ENCODE results near the gene ADGRG6. TPM values are rescaled to one million over a fixed set of nuclear protein-coding genes. Genes with fewer than 3 reads are reported as not detected.
A peak's percentile ranks its signal among the peaks of the same experiment; 100 is the strongest.

ADGRG6 gene
- total RNA-seq, 2 donors from 2014 or later: 0.74 to 1.5 TPM

- no peaks in the 10 kb centered on the region for H3K36me3 Mint-ChIP-seq (ENCODE audit: insufficient read depth in 2 of 2)
Measured at GRCh38 chr6:142381181-142381580, 79.4 kb downstream of the ADGRG6 start.

DNA sequence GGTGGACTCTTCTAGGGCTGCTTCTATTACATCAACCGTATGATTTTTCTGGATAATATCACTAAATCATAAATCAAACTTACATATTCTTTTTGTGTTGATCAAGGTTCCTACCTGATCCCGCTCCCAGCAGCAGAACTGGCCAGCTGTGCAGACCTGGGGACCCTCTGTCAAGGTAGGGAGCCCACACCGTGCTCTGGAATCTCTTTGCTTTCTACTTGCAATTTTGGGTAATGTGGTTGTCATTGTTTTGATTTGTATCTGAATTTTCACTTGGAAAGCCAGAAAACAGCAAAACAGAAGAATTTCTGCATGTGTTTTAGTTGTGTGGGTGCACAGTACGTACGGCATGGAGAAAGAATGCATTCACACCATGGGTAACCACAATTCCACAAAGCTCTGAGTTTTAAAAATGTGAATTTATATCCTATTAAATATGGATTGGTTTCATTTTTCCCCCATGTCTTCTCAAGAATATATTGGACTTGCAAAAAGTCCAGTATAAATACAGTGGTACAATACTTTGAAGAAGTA, 80.1 kb downstream of the ADGRG6 start:
- H3K4me1 Mint-ChIP-seq (ENCODE audit: low read depth): no peaks in the 10 kb centered on the region
- no peaks in the 10 kb centered on the region for H3K9me3 Mint-ChIP-seq
- H3K36me3 Mint-ChIP-seq (ENCODE audit: insufficient read depth in 2 of 2): no peaks in the 10 kb centered on the region
- no peak overlapping the region for H3K4me3 Mint-ChIP-seq
- H3K27me3 Mint-ChIP-seq (ENCODE audit: low read depth): no peaks in the 10 kb centered on the region
- DNase-seq: no peak
- ATAC-seq (replicated peaks in 1 of 2): no peak
- H3K27ac Mint-ChIP-seq: no peak overlapping the region

More at GRCh38 chr6:142381181-142381580, 79.4 kb downstream of the ADGRG6 start:
- DNase-seq (no peak), ATAC-seq (replicated peaks in 1 of 2) (no peak)
- H3K4me3 Mint-ChIP-seq: no peak overlapping the region
- no peaks in the 10 kb centered on the region for H3K9me3 Mint-ChIP-seq
- no peak overlapping the region for H3K27ac Mint-ChIP-seq
- H3K27me3 Mint-ChIP-seq (ENCODE audit: low read depth): no peaks in the 10 kb centered on the region
- H3K4me1 Mint-ChIP-seq (ENCODE audit: low read depth): no peaks in the 10 kb centered on the region

DNA sequence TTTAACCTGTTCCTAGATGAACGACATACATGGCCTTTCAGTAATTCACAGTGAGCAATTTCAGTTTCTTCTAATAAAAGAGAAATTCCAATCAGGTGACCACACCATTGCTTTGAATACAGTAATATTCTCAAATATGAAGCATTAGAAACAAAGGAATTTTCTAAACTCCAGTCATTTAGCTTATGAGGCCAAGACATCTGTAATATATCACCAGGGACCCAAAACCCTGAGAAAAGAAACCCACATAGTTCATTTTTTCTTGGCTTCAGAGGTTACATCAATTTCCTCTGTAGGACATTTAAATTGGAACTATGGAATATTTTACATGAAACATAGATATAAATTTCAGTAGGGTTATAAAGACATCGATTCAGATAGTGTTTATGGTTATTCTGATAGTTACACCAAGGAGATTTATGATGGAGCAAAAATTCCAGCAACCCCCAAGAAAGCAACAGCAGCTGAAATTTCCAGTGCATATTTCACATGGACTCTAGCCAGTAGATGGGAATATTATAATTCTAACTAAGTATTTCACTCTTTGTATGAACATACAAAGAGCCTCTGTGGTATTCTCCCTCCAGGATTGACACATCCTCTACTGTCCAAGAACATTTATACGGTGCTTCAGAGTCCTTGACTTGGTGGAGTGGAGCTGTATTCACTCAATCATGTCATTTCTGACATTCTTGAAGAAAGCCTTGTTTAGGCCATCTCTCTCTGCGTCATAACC, 82.9 kb downstream of the ADGRG6 start:
- no peak overlapping the region for H3K27ac Mint-ChIP-seq
- H3K4me1 Mint-ChIP-seq (ENCODE audit: low read depth): no peaks in the 10 kb centered on the region
- no peaks in the 10 kb centered on the region for H3K27me3 Mint-ChIP-seq (ENCODE audit: low read depth)
- ATAC-seq (replicated peaks in 1 of 2): no peak
- H3K36me3 Mint-ChIP-seq (ENCODE audit: insufficient read depth in 2 of 2): no peaks in the 10 kb centered on the region
- no peak overlapping the region for H3K4me3 Mint-ChIP-seq
- no peaks in the 10 kb centered on the region for H3K9me3 Mint-ChIP-seq
- DNase-seq: no peak

DNA sequence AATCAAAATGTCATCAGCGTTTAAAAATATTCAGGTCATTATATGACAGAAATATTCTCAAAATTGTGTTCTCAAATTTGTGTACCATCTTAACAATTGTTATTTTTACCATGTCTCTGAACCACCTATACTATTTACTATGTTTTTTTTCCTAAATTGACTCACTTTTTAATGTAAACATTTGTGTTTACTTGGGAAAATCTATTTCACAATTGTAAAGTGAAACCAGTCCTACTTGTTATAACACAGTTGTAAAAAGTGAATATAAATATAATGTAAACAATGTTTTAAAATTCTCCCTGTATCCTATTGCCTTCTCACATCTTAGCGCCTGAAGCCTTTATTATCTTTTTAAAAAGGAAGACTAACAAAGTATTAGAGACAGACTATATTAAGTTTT, 83.5 kb downstream of the ADGRG6 start:
- H3K9me3 Mint-ChIP-seq: no peaks in the 10 kb centered on the region
- no peak overlapping the region for H3K4me3 Mint-ChIP-seq
- H3K36me3 Mint-ChIP-seq (ENCODE audit: insufficient read depth in 2 of 2): no peaks in the 10 kb centered on the region
- H3K27me3 Mint-ChIP-seq (ENCODE audit: low read depth): no peaks in the 10 kb centered on the region
- DNase-seq: no peak
- no peaks in the 10 kb centered on the region for H3K4me1 Mint-ChIP-seq (ENCODE audit: low read depth)
- no peak for ATAC-seq (replicated peaks in 1 of 2)
- H3K27ac Mint-ChIP-seq: no peak overlapping the region

- ATAC-seq (replicated peaks in 1 of 2) (no peak), DNase-seq (no peak)
- Mint-ChIP-seq H3K4me1 (ENCODE audit: low read depth) (no peaks in the 10 kb centered on the region), H3K27ac (no peak overlapping the region), H3K9me3 (no peaks in the 10 kb centered on the region), H3K36me3 (ENCODE audit: insufficient read depth in 2 of 2) (no peaks in the 10 kb centered on the region), H3K4me3 (no peak overlapping the region), H3K27me3 (ENCODE audit: low read depth) (no peaks in the 10 kb centered on the region)
Measured at GRCh38 chr6:142386657-142387056, 84.8 kb downstream of the ADGRG6 start.

GRCh38 chr6:142387997-142388815, 86.4 kb downstream of the ADGRG6 start:
- no peak for ATAC-seq (replicated peaks in 1 of 2)
- no peak overlapping the region for H3K4me3 Mint-ChIP-seq
- H3K36me3 Mint-ChIP-seq (ENCODE audit: insufficient read depth in 2 of 2): no peaks in the 10 kb centered on the region
- H3K27ac Mint-ChIP-seq: no peak overlapping the region
- H3K4me1 Mint-ChIP-seq (ENCODE audit: low read depth): no peaks in the 10 kb centered on the region
- DNase-seq: no peak
- H3K9me3 Mint-ChIP-seq: no peaks in the 10 kb centered on the region
- no peaks in the 10 kb centered on the region for H3K27me3 Mint-ChIP-seq (ENCODE audit: low read depth)

DNA sequence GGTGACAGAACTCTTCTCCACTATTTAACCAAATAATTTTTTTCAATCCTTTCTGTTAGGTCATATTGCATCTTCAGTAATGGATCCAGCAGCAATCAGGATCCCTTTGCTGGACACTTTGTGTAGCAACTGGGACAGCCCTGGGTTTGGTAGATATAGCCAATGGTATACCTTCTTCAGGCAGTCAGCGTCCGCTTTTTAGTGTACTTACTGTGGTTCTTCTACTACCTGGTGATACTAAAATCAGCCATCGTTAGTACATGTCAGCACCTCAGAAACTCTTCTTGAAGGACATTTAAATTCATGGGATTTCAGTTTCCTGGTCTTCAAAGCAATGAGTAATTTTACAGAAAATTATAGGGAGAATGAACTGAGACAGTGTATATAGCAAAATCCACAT, 93.5 kb downstream of the ADGRG6 start:
- peak; percentile 55 to 59 for ATAC-seq (replicated peaks in 1 of 2)
- no peaks in the 10 kb centered on the region for H3K9me3 Mint-ChIP-seq
- peak overlapping the region; percentile 31 to 49 for H3K4me3 Mint-ChIP-seq
- no peaks in the 10 kb centered on the region for H3K36me3 Mint-ChIP-seq (ENCODE audit: insufficient read depth in 2 of 2)
- no peak for DNase-seq
- H3K27ac Mint-ChIP-seq: peak overlapping the region; percentile 13
- peaks cover 25% of the 10 kb centered on the region for H3K27me3 Mint-ChIP-seq (ENCODE audit: low read depth)
- peaks cover 24% of the 10 kb centered on the region for H3K4me1 Mint-ChIP-seq (ENCODE audit: low read depth)

DNA sequence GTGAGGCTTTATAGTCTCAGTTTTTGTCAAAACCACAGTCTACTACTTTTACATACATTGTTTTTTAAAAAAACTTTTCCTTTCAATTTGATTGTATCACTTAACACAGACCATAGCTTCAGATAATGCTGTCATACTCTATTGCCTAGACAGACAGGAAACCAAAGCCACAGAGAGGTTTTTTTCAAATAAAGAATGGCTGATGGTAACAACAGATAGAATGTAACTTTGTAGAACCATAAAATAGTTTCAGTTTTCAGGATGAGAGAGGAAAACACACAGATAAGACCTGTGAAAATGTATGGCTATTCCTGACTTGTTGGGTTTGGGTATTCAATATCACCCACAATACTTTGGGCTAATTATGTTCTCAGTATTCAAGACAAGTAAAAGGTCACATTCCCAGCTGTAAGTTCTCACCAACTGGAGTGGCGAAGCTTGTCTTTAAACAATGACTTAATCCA, 94.0 kb downstream of the ADGRG6 start:
- ATAC-seq (replicated peaks in 1 of 2) (peak; percentile 98), DNase-seq (peak in 1 of 2 donors; percentile 13)
- no peaks in the 10 kb centered on the region for H3K36me3 Mint-ChIP-seq (ENCODE audit: insufficient read depth in 2 of 2)
- H3K27me3 Mint-ChIP-seq (ENCODE audit: low read depth): peaks cover 30% of the 10 kb centered on the region
- peak overlapping the region in 1 of 2 donors; percentile 49 for H3K4me3 Mint-ChIP-seq
- H3K4me1 Mint-ChIP-seq (ENCODE audit: low read depth): peaks cover 28% of the 10 kb centered on the region
- peak overlapping the region; percentile 13 for H3K27ac Mint-ChIP-seq
- no peaks in the 10 kb centered on the region for H3K9me3 Mint-ChIP-seq

DNA sequence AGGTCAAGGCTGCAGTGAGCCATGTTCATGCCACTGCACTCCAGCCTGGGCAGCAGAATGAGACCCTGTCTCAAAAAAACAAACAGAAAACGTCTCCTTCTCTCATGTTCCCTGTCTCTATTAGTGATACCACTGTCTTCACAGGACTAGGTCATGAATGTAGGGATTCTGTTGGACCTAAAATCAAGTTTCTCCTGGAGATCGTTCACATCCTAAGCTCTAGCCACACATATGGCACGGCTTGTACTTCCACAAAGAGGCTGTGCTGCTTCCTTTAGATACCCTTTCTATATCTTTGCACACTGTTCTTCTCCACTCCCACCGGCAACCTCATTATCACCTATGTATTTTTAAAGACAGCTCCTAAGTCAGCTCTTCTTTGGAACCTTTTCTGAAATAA, 96.5 kb downstream of the ADGRG6 start:
- peaks cover 38% of the 10 kb centered on the region for H3K27me3 Mint-ChIP-seq (ENCODE audit: low read depth)
- ATAC-seq (replicated peaks in 1 of 2) (no peak), DNase-seq (no peak)
- H3K4me3 Mint-ChIP-seq: no peak overlapping the region
- peaks cover 29% of the 10 kb centered on the region for H3K4me1 Mint-ChIP-seq (ENCODE audit: low read depth)
- no peaks in the 10 kb centered on the region for H3K36me3 Mint-ChIP-seq (ENCODE audit: insufficient read depth in 2 of 2)
- H3K9me3 Mint-ChIP-seq: no peaks in the 10 kb centered on the region
- no peak overlapping the region for H3K27ac Mint-ChIP-seq

GRCh38 chr6:142399739-142400138, 97.9 kb downstream of the ADGRG6 start:
- ATAC-seq (replicated peaks in 1 of 2): no peak
- peaks cover 32% of the 10 kb centered on the region for H3K27me3 Mint-ChIP-seq (ENCODE audit: low read depth)
- peaks cover 22% of the 10 kb centered on the region for H3K4me1 Mint-ChIP-seq (ENCODE audit: low read depth)
- no peaks in the 10 kb centered on the region for H3K36me3 Mint-ChIP-seq (ENCODE audit: insufficient read depth in 2 of 2)
- H3K27ac Mint-ChIP-seq: no peak overlapping the region
- H3K9me3 Mint-ChIP-seq: no peaks in the 10 kb centered on the region
- DNase-seq: no peak
- no peak overlapping the region for H3K4me3 Mint-ChIP-seq

- ATAC-seq (replicated peaks in 1 of 2) (no peak), DNase-seq (no peak)
- no peaks in the 10 kb centered on the region for H3K9me3 Mint-ChIP-seq
- peaks cover 14% of the 10 kb centered on the region for H3K4me1 Mint-ChIP-seq (ENCODE audit: low read depth)
- H3K27ac Mint-ChIP-seq: no peak overlapping the region
- H3K36me3 Mint-ChIP-seq (ENCODE audit: insufficient read depth in 2 of 2): no peaks in the 10 kb centered on the region
- H3K27me3 Mint-ChIP-seq (ENCODE audit: low read depth): peaks cover 32% of the 10 kb centered on the region
- H3K4me3 Mint-ChIP-seq: no peak overlapping the region
Measured at GRCh38 chr6:142400495-142400894, 98.7 kb downstream of the ADGRG6 start.

GRCh38 chr6:142401838-142402237, 100.0 kb downstream of the ADGRG6 start:
- H3K27me3 Mint-ChIP-seq (ENCODE audit: low read depth): peaks cover 27% of the 10 kb centered on the region
- ATAC-seq (replicated peaks in 1 of 2): no peak
- no peak overlapping the region for H3K4me3 Mint-ChIP-seq

DNA sequence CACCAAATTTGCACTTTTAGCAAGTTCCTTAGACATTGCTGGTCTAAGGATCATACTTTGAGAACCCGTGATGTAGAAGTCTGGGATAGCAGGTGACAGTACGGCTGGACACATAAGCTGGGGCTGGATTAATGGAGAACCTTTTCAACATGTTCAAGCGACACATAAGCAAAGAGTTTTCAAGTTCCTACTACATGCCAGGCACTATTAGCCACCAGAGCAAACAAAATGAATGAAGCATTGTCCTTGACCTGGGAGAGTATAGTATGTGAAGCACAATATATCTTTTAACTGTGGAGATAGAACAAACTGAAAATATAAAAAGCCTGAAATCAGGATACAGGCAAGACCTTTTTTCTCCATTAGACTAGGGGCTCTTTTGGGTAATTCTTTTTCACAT, 102.9 kb downstream of the ADGRG6 start:
- no peaks in the 10 kb centered on the region for H3K36me3 Mint-ChIP-seq (ENCODE audit: insufficient read depth in 2 of 2)
- DNase-seq (no peak), ATAC-seq (replicated peaks in 1 of 2) (no peak)
- H3K27me3 Mint-ChIP-seq (ENCODE audit: low read depth): peaks cover 14% of the 10 kb centered on the region
- H3K4me3 Mint-ChIP-seq: no peak overlapping the region
- H3K4me1 Mint-ChIP-seq (ENCODE audit: low read depth): peaks cover 14% of the 10 kb centered on the region
- H3K27ac Mint-ChIP-seq: no peak overlapping the region
- H3K9me3 Mint-ChIP-seq: no peaks in the 10 kb centered on the region

More at GRCh38 chr6:142401838-142402237, 100.0 kb downstream of the ADGRG6 start:
- no peaks in the 10 kb centered on the region for H3K36me3 Mint-ChIP-seq (ENCODE audit: insufficient read depth in 2 of 2)
- no peak overlapping the region for H3K27ac Mint-ChIP-seq
- peaks cover 6% of the 10 kb centered on the region for H3K4me1 Mint-ChIP-seq (ENCODE audit: low read depth)
- DNase-seq: no peak
- H3K9me3 Mint-ChIP-seq: no peaks in the 10 kb centered on the region

All from activated T-cell treated with anti-CD3 and anti-CD28 coated beads, Interleukin-2, amount 50 U/mL, for 72 hours (primary cell).